EH (cell line): ENCODE data around the gene PRDM2.
A peak's percentile ranks its signal among the peaks of the same experiment; 100 is the strongest.

ENCODE experiments used
- DNase-seq: peaks from one replicate; pipeline ENCODE4 v3.0.0-alpha.2; 2015; ENCODE audit warnings: low read depth

Gene PRDM2

DNA sequence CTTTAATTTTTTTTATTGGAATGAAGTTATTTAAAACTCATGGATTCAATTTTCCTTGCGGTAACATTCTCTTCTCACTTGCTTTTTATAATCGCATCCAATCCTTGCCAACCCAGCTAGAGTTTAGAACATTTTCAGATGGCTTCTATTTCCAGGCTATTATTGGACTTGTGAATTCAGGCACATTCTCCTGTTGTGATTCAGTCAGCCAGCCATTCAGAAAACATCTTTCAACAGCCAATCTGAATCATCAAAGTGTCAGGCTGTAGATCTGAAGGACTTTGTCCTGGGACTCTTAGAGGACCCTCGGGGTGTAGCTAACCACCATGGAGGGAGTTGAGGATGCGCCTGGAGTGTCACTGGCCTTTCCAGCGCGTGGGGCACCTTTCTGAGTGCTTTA lies 92.4 kb downstream of the PRDM2 start:
- DNase-seq, result peak; percentile 85

GRCh38 chr1:13793088-13793730 lies 93.2 kb downstream of the PRDM2 start:
- DNase-seq, result no peak

GRCh38 chr1:13794231-13795187 lies 94.5 kb downstream of the PRDM2 start:
- DNase-seq, result no peak

- no peak for DNase-seq
Observed at GRCh38 chr1:13797397-13797796, 97.4 kb downstream of the PRDM2 start.

GRCh38 chr1:13798120-13798519 lies 98.1 kb downstream of the PRDM2 start:
- DNase-seq, result no peak

DNA sequence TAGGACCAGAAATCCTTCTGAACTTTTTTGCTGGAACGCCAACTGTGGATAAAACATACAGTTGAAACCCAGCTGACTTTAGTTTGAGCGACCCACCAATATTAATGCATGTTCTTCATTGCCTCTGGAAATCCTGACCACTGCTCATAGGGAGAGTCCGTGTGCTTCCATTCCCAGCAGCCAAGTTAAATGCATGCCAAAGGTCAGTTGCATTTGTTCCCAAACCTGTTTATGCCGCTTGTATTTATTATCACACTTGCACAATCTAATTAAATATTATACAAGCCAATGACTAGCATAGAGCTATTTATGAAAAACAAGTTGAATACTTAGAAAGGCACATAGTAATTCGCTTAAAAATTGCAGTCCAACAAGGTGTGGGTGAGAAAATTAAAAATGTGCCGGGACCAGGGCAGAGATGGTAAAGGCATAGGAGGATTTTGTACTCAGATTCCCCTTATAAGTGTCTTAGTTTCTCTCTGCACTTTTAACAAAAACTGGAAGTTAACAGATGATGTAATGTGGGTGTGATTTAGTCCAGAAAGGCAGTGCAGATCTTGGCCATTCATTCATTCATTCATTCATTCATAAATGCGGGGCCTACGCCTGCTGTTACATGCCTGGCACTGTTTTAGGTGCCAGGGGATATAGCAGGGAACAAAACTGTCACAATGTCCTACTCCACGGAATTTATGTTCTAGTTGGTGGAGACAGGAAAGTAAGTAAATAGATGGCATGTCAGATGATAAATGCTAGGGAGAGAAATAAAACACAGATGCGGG lies 99.7 kb downstream of the PRDM2 start:
- no peak for DNase-seq

DNA sequence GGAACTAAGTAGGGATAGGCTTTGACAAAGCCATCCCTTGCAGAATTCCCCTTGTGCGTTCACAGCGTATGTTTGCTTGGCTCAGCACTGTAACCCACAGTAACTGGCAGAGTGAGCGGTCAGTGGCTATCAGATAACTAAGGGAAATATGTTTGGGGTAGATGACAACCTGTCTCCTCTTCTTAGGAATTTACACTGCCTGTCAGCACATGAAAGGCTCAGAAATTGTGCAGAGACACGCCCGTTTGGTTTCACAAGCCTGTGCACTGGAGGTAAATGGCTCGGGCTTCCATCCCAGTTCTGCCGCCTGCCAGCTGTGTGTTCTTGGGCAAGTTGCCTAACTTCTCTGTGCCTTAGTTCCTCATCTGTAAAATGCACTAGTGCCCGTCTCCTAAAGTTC lies 101.2 kb downstream of the PRDM2 start:
- DNase-seq, result no peak

- DNase-seq, result no peak
Observed at GRCh38 chr1:13801655-13802486, 101.9 kb downstream of the PRDM2 start.

- DNase-seq, result no peak
Observed at GRCh38 chr1:13802782-13803545, 103.0 kb downstream of the PRDM2 start.

- no peak for DNase-seq
Observed at GRCh38 chr1:13803546-13804239, 103.7 kb downstream of the PRDM2 start.

GRCh38 chr1:13804240-13804633 lies 104.2 kb downstream of the PRDM2 start:
- DNase-seq, result no peak

DNA sequence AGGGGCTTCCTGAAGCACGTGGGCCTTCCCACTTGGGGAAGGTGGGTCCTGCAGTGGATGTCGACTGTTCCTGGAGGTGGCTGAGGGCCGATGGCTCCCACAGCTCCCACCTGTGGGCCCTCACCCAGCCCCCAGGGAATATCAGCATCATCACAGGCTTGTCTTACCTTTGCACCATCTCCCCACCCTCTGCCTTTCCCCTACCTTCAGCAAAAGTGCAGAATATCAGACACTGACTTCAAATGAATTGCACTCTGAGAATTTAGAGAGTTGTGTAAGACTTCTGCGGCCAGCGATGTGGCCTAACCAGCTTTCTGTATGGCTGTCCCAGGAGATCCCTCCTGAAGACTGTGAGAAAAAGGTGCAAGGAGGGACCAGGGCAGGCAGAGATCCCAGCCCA lies 105.4 kb downstream of the PRDM2 start:
- no peak for DNase-seq

- DNase-seq, result no peak
Observed at GRCh38 chr1:13806108-13806507, 106.1 kb downstream of the PRDM2 start.

GRCh38 chr1:13807209-13807608 lies 107.2 kb downstream of the PRDM2 start:
- peak; percentile 38 for DNase-seq

- DNase-seq, result peak; percentile 43
Observed at GRCh38 chr1:13808729-13809131, 108.7 kb downstream of the PRDM2 start.

- no peak for DNase-seq
Observed at GRCh38 chr1:13809461-13810159, 109.6 kb downstream of the PRDM2 start.

- no peak for DNase-seq
Observed at GRCh38 chr1:13812456-13813397, 112.7 kb downstream of the PRDM2 start.

DNA sequence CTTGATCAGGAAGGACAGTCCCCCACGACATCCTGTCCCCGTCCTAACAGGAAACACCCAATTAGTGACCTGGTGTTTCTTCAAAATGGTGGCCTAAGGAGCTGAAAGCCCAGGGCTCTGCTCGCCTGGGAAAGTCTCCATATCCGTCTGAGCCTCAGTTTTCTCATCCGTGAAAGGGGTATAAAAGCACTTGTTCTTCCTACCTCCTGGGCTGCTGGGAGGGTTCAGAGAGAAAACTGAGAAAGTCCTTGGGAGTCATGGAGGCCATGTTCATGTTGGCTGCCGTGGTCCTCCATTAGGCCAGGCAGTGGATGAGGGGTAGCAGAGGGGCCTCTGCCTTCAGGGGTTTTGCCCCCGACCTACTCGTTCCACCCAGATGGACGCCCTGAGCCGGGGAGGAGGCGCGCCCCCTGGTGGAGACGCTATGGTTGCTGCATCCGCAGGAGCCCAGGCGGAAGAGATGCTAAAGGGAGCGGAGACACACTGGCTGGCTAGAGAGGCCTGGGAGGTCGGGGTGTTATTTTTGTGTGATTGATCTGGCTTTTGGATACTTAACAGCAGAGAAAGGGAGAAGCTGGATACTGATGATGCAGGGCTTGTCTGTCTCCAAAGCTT lies 113.5 kb downstream of the PRDM2 start:
- DNase-seq, result peak; percentile 39
